Dermis microvascular lymphatic vessel endothelial cell (primary cell): ENCODE results near the gene ISL1. TPM values are rescaled to one million over a fixed set of nuclear protein-coding genes. Genes with fewer than 3 reads are reported as not detected.

Source experiments
- DNase-seq, 2 donors: peaks; one replicate each; pipeline versions ENCODE4 v3.0.0 to v3.0.0-alpha.2; 2010; ENCODE audit warnings: low read depth in 2 of 2
- total RNA-seq: library from RNA; depleted of rRNA; stranded (reverse); fragments of >200 nt; gene quantifications from 2 replicates; pipeline ENCODE4 v1.2.1, GENCODE V29; 2014

The ISL1 gene
- total RNA-seq, 1 donor from 2014 or later, result not detected

DNA sequence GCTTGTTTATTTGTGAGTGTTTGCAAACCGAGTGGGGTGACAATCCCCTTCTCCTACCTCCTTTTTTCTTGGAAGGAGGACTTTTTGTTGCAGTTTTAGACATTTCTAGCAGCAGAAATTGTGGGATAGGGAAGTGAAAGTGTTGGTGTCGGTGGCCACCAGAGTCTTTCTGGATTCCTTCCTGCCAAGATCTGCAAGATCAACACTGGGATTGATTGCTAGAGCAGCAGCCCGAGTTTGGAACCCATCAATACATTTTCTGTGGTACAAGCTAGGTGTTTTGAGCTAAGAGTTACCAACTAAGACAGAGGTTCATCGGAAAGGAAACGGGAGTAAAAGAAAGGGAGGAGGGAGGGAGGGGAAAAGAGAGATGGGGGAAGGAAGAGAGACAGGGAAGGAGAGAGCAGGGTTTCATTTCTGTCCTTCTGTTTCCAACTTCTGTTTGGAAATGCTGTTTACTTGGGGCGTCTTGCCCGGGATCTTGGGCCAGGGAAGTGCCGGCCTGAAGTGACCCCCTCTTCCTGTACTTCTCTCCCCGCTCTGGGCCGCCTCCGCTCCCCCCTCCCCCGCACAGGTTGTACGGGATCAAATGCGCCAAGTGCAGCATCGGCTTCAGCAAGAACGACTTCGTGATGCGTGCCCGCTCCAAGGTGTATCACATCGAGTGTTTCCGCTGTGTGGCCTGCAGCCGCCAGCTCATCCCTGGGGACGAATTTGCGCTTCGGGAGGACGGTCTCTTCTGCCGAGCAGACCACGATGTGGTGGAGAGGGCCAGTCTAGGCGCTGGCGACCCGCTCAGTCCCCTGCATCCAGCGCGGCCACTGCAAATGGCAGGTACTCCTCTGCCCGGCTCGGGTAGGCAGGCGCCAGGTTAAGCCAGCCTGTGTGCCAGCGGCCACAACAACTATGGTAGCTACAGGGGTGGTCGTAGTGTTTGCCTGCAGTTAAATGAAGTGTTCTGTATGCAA, 4.0 kb downstream of the ISL1 start:
- no peak for DNase-seq

DNA sequence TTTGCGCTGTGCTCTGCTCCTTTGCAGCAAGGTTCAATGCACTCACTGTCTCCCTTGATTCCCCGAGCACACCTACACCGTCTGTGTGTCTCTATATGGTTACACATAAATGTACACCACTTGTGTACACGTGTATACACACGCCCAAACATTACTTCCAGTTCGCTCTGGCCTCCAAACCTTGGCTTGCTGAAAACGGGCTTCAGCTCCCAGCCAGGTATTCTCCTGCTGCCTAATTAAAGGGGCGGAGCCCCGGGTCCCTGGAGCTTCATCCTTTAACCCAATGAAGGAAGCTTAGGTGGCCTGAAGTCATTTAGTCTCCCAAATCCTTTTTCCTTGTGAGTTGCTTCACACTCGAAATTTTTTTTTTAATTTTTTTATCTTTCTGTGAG, 4.6 kb downstream of the ISL1 start:
- no peak for DNase-seq

DNA sequence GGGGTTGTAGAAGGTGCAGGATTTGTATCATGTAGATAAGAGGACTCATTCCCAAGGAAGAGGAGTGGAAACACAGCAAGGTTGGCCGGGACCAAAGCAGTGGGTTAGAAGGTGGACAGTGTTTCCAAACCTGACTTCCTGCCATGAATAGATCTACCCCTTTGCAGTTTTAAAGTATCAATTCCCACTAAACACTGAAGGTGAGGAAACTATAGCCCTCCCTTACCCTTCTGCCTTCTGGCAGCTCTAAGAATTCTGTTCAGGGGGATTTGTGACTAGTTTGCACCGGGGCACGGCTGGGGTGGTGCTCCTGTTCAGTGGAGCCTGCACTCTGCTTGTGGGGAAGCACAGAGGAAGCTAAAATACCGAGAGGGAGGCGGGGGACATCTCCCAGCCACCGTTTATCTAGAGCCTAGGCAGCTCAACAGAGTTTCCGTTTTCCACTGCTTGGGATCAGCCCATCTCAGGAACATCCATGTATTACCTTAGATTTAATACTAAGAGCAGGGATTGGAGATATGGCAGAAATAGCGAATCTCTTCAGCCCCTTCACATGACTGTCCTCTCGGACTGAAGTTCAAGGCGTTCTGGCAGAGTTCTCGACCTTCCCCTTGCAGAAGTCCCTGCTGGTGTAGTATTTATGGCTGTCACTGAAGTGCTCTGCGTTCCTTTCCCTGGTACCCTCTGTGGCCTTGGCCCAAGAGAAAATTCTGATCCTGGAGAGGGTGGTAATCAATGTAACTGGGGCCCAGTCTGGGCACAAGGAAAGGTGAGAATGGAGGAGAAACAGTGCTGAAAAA, 5.4 kb downstream of the ISL1 start:
- DNase-seq, result no peak

DNA sequence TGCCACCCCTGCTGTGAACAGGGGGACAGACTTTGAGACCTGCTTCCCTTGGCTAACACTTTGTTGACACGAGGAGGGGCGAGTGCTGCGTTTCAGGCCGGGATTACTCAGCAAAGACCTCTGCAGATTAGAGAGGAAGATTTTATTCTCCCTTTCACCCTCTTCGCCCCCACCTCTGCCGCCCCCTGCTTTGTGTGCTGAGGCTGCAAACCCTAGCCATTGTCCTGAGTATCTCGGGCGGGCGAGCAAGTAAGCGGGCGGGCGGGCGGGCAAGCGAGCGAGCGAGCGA, 6.0 kb downstream of the ISL1 start:
- no peak for DNase-seq

DNA sequence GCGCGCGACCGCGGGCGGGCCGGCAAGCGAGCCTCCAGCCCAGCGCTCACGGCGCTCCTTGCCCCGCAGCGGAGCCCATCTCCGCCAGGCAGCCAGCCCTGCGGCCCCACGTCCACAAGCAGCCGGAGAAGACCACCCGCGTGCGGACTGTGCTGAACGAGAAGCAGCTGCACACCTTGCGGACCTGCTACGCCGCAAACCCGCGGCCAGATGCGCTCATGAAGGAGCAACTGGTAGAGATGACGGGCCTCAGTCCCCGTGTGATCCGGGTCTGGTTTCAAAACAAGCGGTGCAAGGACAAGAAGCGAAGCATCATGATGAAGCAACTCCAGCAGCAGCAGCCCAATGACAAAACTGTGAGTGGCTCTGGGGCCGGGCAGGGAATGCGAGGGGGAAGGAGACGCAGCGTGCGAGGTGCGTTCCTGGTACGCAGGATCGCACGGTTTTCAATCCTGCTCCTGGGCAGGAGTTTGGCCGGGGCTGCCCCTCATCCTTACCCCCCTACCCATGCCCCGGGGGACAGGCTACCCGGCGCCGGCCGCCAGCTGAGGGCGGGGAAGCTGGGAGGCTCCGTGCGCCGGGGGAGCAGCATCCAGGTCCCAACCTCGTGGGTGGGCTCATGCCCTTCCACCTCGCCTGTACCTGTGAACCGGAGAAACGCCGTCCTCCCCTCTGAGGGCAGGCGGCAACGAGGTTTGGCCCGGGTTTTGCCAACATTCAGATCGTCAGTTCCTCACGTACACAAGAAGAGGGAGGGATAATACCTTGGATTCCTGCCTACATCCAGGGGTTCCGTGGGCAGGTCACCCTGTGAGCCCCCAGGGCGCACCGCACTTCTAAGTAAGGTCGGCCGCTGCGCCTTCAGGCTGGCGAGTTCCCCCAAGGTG, 6.6 kb downstream of the ISL1 start:
- DNase-seq, result no peak

DNA sequence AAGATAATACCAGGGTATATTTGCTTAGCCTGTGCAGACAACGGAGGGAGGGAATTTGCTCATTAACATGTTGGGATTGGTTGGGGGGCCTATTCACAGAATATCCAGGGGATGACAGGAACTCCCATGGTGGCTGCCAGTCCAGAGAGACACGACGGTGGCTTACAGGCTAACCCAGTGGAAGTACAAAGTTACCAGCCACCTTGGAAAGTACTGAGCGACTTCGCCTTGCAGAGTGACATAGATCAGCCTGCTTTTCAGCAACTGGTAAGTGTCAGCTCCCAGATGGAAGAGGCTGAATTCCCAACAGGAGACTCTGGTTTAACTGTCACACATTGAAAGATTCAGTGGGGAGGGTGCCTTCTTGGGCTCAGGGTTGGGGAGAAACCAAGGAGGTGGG, 7.9 kb downstream of the ISL1 start:
- DNase-seq, result no peak

DNA sequence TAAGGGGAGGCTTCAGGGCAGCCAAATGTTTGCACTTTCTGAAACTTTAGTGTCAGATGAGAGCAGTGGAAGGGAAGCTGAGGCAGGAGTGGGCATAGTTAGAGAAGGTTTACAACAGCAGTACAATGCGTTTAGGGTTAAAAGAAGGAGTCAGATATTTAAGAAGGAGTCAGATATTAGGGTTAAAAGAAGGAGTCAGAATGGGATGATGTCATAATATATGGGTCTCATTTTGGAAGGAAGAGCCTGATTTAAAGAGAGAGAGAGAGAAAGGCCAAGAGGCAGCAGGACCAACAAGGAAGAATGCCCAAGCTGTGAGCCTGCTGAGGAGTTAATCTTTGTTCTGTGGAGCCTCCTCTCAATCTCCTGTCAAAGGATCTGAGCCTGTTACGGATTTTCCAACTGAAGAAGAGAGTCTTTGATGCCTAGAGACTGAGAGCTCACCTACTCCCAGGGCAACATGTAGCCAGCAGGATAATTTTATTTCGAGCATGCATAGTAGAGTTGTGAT, 9.5 kb downstream of the ISL1 start:
- DNase-seq, result no peak

DNA sequence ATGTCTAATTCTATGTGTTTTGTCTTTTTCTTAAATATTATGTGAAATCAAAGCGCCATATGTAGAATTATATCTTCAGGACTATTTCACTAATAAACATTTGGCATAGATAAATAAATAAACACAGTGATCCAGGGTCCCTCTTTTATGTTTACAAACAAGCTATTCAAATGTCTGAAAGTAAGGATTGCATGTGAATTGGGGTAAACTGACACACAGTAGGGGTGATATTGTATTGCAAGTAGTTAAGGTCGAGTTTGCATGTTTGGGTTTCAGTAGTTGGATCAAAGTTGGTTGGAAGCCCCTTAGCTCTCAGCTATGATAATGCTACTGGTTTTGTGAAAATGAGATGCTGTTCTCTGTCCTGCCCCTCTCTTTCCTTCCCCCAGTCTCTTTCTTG, 11.4 kb downstream of the ISL1 start:
- DNase-seq, result no peak

DNA sequence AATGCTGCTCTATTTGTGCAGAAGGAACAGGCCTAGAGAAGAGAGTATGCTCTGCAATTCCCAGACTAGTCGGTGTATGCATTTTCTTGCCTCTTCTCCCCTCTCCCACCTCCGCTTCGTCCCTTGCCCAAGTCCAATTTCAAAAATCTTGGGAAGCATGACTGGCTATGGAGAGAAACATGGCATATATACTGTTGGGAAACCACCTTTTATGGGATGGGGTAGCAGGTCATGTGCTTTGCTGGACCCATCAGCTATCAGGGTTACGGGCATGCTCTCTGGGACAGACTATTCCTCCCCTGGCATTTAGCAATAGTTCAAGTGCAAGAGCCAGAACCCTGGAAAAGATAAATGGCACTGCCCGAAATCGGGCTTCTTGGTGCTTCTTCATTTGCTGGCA, 12.0 kb downstream of the ISL1 start:
- DNase-seq, result no peak

DNA sequence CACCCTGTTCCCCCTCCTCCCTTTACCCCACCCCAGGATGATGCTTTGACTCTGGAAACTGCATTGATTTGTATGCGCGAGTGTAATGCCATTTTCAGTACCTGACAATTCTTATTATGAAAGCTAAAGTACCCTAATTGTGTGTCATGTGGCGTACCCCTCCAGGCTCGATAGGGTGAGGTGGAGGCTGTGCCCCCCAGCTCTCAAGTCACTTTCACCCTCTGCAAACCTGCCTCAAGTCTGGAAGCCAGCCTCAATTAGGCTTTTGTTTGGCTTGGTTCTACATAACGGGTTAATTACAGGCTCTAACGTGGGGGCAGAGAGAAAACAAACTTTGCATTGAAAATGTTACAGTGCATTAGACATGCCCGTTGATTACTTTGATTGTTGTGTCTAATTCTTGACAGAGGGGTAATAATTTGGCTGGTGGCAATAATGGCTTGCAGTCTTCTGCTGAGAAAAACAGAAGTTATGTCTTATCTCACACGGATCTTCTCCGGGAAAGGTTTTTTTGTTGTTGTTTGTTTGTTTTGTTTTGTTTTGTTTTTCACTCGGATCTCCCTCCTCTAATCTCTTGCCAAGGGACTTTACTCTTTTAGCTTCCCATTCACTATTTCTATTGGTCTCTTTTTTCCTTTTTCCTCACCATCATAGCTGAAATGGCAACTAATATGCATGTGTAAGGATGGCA, 12.6 kb downstream of the ISL1 start:
- no peak for DNase-seq

DNA sequence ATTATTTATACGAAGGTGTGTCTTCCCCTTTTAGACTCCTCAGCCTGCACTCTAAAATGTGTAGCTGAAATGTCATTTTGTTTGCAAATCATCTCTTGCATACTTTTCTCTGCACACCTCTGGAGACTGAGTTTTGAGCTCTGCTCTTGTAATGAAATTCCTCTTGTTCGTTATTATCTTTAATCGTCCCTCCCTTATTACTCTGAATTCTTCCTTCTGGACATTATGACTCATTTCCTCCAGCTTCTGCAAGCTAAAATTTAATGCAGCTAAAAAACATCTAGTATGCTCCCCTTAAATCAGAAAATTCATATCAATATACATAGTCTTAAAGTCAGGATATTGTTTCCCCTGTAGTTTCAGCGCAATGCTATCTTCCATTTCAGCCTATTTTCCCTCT, 13.5 kb downstream of the ISL1 start:
- DNase-seq, result no peak

DNA sequence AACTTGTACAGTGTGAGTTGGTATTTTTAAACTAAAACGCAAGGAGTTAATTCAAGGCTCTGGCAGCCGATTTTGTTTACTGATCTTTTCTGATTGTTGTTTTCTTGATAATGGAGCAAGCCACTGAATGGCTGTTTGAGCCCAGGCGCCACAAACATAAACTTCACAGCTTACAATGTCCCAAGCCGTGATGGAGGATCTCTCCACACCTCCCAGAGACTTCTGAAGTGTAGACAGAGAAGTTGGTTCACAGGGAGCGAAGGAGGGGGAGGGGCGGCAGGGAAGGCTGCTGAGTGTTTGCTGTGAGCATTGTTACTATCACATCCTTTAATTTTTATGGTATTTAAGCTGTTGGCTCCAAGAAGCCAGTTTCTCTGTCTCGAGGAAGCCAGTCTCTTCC, 14.7 kb downstream of the ISL1 start:
- DNase-seq, result no peak

DNA sequence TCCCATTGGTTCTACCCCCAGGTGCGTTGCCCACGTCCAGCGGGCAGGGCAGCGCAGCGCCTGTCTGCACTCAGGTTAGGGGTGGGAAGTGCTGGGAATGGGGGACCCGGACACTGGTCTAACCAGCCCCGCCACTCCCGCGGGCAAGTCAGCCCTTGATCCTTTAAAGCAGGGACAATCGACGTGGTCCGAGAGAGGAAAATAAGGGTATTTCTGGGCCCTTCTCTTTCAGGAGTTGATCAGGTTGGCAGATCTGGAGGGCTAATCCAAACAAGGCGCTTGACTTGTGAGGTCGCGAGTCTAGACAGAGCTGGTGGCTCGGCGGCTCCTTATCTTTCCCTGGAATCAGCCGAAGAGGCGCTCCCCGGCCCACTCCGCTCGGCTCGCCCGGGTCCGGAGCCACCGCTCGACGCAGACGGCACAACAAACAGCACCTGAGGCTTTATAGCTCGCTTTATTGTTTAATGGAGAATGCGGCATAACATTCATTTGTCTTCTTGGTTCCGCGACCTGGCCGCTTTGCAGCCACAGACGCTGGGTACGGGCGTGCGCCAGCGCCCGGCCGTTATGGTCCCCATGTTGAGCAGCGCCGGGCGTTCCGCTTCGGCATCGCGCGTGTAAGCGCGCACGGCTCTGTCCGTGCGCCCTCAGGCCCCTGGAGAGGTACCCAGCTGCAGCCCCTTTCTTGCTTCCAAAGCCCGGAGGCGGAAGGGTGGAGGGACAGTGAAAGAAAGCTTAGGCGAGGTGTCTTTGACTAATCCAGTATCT, 15.8 kb downstream of the ISL1 start:
- DNase-seq, result no peak

DNA sequence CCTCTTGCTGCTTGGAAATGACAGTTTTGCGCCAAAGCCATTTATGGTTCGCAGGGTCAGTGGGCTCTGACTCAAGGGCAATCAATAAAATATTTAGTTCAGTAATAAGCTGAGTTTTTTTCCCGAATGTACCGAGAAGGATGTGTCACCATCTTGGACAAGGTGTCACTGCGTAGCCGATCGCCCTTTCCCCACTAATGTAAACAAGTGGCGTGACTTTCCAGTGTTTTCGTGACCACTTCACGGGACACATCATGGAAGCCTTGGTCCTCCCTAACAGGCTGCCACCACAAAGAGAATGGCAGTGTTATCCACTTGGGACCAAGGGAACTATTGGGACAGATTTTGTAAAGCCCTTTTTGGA, 16.4 kb downstream of the ISL1 start:
- DNase-seq, result no peak

DNA sequence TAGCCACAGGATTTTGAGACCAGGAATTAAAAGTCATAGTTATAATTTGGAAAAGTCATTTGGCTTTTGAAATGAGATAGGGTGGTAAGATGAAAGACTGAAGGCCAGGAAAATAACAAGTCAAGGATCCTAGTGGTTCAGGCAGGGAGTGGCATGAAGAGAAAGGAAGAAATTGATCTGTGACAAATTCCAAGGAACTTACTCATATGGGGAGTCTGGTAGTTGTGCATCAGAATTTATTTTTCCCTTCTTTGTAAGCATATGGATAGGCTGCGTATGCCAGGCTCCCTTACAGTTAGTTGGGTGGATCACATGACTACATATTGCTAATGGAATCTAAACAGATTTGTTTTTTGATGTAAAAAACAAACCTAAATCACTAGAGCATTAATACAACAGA, 21.0 kb downstream of the ISL1 start:
- no peak for DNase-seq

DNA sequence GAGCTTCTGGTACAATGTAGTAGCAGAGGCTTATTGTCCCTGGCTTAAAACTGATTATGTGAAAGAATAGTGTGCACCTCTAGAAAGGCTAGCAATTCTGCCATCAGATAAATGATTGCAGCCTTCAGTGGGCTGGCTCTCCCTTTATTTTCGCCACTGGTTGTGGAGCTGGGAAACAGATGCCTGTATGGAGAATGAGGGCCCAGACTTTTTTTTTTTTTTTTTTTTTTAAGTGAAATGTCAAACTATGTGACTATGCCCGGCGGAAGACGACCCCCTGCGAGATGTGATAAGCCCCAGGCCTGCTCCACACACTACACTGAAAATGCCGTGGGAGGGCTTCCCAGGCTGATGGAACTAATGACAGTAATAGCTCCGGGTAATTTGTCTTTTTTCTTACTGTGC, 28.7 kb downstream of the ISL1 start:
- no peak for DNase-seq

DNA sequence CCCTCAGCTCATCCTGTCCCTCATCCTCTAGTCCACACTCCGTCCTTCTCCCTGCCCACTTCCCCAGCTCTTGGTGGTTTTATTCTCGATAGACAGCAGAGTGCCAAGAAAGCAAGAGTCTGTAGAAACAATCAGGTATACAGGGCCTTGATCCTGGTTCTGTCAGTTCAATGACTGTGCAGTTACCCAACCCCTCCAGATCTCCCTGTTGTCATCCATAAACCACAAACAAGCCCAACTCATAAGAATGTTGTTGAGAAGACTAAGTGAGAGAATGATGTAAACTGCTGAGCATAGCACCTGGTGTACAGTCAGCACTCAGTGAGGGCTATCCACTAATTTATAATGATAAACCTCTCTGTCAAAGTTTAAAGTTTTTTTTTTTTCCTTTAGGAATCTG, 31.3 kb downstream of the ISL1 start:
- no peak for DNase-seq

DNA sequence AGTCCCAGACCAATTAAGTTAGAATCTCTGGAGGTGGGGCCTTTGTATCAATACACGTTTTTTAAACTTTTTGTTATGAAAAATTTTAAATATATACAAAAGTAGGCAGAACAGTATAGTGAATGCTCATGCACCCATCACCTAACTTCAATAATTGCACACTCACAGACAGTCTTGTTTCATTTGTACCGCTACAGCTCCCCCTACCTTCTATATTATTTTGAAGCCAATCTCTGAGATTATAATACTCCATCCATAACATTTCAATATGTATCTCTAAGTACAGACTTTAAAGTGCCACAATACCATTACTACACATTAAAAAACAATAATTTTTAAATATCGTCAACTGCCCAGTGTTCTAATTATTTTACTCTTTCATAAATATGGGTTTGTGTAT, 32.9 kb downstream of the ISL1 start:
- no peak for DNase-seq

DNA sequence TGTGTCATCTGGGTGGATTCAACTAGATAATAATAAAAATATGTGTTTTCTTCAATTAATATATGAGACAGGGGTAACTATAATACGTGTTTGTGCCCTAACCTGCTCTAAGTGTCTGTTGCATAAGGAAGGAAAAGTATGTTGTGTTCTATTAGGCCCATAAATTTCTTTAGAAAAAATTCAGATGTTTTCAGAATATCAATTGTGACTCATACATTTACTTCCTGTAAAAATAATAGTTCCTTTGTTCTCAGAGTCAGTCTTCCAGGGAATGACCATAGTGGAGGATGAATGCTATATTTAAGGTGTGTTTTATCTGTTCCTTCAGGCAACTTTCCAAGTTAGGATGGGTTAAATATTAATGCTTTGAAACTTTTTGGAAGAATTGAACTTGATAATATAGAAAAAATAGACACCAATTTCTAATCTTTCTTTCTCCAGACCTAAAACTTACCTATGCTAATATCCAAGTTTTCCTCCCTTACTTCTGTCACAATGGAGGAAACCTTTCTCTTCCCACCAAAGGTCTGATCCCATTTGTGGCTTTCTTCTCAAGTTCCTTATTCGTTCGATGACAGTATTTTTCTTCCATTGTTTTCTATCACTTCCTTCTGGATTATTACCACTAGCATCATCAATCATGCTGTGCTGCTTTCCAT, 49.9 kb downstream of the ISL1 start:
- DNase-seq, result no peak

DNA sequence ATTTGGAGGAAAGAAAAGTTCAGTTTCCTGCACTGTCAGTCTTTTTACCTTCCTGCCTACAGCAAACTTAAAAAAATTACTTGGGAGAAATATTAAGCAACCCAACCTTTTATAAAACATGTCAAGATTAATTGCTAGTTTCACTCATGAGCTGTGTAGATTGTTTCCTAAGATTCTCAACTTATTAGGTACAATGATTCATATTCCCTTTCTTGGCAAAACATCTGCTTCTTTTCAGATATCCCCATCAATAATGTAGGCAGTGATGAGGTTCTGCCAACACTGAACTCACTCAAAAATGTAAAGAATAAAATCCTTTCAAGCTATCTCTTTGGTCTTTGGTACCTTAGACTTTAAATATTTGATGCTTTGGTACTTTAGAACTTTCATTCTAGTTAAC, 56.0 kb downstream of the ISL1 start:
- no peak for DNase-seq
